ACHN (cell line): ENCODE data around the gene EGR4.
"Not testable (repeated sequence)": the region's sequence is repeated elsewhere in the genome, so short reads cannot be mapped to it uniquely, and the experiment has no call there.

ENCODE experiments used
- DNase-seq: peaks from one replicate; pipeline ENCODE4 v3.0.0-alpha.2; 2015
- in situ Hi-C: cut with HindIII; loops from 2 replicates; pipeline ENCODE4 v1.10.0; 2017; ENCODE audit warnings: low sequenced_read_pairs, low pct_ligation_motif_present, low pct_unique_long_range_greater_than_20kb

EGR4 gene

DNA sequence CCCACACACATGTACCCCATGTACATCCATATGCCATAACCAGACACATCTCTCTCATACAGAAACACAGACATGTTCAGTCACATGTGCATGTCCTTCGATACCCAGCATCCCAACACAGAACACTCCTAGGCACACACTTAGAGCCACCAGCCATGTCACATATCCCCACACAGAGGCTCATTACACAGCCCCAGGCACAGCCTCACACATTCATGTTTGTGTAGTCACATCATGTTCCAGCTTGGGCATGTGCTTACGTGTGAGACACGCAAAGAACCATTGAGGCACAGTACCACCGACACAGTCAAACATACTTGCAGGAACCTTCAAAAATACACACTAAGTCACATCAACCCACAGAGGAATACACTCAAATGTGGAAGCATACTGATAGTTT, 26.3 kb downstream of the EGR4 start:
- in situ Hi-C loops: no loop called here
- no peak for DNase-seq

GRCh38 chr2:73266061-73266901, 27.1 kb downstream of the EGR4 start:
- no peak for DNase-seq
- in situ Hi-C loops: no loop called here

GRCh38 chr2:73265298-73266060, 27.9 kb downstream of the EGR4 start:
- no peak for DNase-seq
- in situ Hi-C loops: no loop called here

DNA sequence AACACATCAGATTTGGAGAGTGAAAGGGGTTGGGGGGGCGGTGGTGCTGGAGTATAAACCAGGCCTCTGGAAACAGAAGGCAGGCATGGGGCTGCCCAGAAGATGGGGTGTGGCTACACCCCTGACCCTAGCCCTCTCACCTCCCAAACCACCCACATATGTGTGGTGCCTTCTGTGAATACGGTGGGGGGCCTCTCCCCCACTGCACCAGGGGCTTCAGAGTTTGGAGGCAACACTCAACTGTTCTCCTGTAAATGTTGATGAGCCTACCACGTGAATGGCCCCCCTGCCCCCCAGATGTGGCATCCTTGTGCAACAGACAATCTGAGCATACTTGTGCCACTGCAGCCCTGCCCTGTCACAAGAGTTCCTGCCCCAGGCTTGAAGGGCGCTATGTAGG, 28.6 kb downstream of the EGR4 start:
- DNase-seq: no peak
- in situ Hi-C loops: no loop called here

GRCh38 chr2:73264332-73264606, 29.1 kb downstream of the EGR4 start:
- in situ Hi-C loops: no loop called here
- no peak for DNase-seq

GRCh38 chr2:73263540-73264331, 29.6 kb downstream of the EGR4 start:
- in situ Hi-C loops: no loop called here
- no peak for DNase-seq

DNA sequence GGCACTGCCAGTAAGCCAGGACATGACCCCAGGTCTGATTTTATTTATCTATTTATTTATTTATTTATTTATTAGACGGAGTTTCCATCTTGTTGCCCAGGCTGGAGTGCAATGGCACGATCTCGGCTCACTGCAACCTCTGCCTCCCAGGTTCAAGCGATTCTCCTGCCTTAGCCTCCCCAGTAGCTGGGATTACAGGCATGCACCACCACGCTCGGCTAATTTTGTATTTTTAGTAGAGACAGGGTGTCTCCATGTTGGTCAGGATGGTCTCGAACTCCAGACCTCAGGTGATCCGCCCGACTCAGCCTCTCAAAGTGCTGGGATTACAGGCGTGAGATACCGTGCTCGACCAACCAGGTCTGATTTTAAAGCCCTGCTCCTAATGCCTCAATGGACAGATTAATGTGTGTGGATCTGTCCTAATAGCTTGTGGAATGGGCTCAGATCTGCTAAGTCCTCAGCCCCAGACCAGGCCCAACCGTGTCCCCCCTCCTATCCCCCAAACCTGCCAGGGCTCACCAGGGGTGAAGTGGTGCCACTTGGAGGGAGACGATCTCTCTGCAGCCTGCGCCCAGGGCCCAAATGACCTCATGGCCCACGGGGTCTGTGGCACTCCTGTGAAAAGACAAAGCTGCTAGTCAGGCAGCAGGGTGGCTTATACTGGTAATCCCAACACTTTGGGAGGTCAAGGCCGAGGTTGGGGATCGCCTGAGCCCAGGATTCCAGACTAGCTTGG, 30.5 kb downstream of the EGR4 start:
- in situ Hi-C loops, DNase-seq: not testable (repeated sequence)

DNA sequence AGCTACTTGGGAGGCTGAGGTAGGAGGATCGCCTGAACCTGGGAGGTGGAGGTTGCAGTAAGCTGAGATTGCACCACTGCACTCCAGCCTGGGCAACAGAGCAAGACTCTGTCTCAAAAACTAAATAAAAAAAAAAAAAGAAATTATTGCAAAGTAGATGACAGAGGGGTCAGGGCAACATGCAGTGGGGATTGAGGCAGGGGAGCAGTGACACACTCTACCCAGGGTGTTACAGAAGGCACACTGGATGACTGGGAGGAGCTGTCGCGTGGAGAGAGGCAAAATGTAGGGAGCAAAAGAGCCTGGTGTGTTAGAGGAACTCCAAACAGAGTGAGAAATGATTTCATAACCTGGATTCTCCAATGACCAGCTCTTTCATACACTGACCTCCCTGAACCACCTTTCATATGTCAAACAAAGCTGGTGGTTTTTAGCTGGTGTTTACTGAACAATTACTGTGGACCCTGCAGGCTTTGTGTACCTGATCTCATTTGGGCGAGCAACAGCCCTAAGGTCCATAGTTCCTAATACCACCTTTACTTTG, 31.2 kb downstream of the EGR4 start:
- in situ Hi-C loops: no loop called here
- DNase-seq: no peak

DNA sequence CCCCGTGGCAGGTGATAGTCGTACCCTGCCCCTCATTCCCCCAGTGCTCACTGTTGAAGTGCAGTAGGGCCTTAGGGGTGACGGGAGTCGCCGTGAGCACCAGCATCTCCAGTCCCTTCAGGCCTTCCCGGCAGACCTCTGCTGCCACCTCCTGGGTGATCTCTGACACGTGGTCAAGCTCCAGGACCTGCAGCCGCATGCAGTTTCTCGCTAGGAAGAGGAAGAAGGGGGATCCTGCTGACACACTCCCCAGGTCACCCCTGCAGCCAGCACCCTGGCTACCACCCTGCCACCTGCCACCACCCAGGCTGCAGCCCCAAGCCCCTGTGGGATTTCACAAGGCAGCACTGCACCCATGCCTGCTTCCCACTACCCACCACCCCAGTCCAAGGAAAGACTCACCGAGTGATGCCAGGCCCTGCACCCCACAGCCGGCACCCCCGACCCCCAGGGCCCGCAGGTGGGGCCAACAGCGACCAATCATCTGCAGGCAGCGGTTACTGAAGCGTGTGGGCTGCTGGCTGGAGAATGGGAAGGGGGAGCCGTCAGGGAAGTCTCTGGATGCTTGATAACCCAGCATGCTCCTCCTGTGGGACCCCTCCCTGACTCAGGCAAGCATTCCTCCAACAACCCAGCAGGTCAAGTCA, 32.9 kb downstream of the EGR4 start:
- in situ Hi-C loops: no loop called here
- DNase-seq: peak; percentile 53

DNA sequence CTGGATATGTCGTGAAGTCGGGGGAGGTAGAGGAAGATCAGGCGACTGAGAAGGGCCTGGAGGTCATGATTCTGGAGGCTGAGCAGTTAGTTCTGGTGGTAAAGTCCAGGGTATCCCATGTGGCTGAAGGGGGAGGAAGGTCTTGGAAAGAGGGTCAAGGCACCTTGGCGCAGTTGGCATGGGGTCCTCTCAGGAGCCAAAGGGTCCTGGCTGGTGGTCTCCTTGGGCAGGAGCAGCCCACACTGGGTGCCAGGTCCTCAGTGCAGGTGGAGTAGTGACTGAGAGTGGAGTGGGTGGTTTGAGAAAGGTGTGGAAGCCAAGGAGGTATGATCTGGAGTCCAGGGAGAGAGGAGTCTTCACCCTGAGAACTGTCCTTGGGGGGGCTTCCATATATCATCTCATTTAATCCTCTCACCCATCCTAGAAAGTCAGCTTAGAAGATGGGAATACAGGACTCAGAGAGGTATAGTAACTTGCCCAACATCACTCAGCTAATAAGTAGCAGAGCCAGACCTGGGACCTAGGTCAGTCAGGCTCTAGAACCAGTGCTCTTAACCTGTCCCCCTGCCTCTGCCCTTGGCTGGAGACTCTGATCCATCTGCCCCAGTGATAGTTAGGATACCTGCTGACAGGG, 33.5 kb downstream of the EGR4 start:
- in situ Hi-C loops: no loop called here
- no peak for DNase-seq

DNA sequence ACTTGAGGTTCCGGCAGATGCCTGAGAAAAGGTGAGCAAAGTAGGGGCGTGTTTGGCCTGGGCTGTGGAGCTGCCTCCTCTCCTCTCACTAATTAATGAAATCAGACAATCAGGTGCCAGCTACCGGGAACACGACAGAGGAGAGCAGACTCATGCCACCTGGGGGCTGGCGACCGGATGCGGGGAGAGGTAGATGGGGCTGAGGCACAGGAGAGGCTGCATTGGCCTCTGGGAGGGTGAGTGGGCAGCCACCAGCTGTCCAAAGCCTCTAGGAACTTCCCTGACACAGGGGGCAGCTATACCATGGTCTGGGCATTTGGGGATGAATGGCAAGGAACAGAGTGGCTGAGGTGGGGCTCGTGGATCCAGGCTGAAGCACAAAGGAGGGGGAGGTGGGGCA, 34.1 kb downstream of the EGR4 start:
- in situ Hi-C loops: no loop called here
- no peak for DNase-seq

GRCh38 chr2:73258913-73259215, 34.5 kb downstream of the EGR4 start:
- no peak for DNase-seq
- in situ Hi-C loops: no loop called here

DNA sequence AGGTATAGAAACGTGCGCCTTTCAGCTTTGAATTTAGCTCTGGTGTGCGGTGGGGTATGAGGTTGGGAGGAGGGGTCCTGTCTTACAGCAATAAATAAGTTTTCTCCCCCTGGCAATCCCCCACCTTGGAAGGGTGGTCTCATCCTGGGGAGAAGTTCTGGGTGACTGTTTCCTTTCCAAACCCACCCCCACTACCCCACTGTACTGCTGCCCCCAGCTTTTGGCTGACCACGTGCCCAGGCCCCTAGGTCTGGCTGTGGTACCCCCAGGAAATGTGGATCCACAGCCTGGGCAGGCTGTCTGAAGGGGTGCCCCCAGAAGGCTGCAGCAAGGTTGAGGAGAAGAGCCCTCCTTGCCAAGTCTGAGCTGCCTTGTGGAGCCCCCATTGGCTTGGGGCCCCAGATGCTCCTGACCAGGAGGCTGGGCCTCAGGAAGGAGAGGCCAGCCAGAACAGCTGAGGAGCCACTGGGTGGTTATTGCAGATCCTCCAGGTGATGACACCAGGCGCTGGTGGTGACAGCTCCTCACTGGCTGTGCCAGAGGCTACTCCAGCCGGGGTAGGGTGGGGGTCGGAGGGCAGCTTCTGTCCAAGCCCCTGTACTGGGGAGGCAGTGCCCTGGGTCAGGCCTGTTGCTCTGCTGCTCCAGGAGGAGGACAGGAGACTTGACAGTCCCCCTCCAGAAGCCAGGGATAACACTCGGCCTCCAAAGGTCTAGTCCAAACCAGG, 35.0 kb downstream of the EGR4 start:
- in situ Hi-C loops: no loop called here
- DNase-seq: no peak

GRCh38 chr2:73257425-73258125, 35.8 kb downstream of the EGR4 start:
- in situ Hi-C loops: no loop called here
- DNase-seq: no peak

DNA sequence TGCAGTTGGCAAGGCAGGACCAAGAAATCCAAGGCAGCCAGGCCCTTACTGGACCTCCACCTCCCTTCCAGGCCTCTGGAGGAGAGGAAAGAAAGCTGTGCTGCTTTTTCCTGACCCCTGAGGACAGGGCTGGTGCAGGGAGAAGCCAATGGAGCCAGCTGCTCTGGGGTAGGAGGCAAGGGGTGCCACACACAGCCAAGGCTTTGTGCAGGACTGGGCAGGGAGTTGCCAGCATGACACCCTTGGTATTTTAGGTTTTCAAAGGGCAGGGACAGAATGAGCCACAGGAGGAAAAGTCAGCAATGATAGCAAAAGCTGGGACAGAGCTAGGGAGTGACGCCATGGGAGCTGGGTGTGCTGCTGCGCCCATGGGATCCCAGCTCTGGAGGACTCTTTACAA, 36.3 kb downstream of the EGR4 start:
- in situ Hi-C loops: no loop called here
- no peak for DNase-seq

GRCh38 chr2:73256618-73256922, 36.8 kb downstream of the EGR4 start:
- no peak for DNase-seq
- in situ Hi-C loops: no loop called here
